Measurements from ENCODE around the gene LYRM4. TPM values are rescaled to one million over a fixed set of nuclear protein-coding genes. Genes with fewer than 3 reads are reported as not detected.

Gene LYRM4
- total and polyA plus RNA-seq, 2 donors (not counting 1 experiment from before 2014, with no cell fraction given) = 14.5 to 31.9 TPM

DNA sequence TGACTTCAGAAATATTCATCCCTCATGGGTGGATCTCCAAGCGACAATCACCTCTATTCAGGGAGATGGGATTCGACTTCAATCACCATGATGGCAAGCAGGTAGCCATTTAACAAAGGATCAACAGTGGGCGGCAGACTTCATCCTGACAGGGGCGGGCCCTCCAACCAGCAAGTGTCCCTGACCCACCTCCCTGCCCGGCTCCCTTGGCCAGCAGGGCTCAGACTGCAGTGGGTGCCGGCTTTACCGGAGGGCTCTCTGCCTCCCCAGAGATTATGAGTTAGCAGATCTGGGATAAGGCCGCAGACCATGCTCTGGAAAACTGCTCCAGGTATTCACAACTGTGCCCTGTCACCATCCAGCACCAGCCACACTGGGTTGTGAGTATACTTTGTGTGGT lies 136.2 kb downstream of the LYRM4 start:
- Histone ChIP-seq H3K79me2 (ENCODE audit: control insufficient read depth, insufficient read depth, low read length) (no peaks in the 10 kb centered on the region), H3K4me1 (ENCODE audit: control insufficient read depth, extremely low read depth, insufficient read depth, low read length) (peaks cover 6% of the 10 kb centered on the region), H3K4me3 (replicated peaks in 1 of 4; ENCODE audit: control extremely low read depth in 1 of 4, insufficient read depth in 1 of 4, low read depth in 3 of 4, low read length in 4 of 4) (no peak overlapping the region), H3K9ac (ENCODE audit: insufficient read depth, low read length) (no peak overlapping the region), H3K27me3 (ENCODE audit: control insufficient read depth, insufficient read depth, low read length) (no peaks in the 10 kb centered on the region), H2AFZ (ENCODE audit: low read length) (no peak overlapping the region), H4K20me1 (ENCODE audit: control insufficient read depth, extremely low read depth, insufficient read depth, low read length) (no peaks in the 10 kb centered on the region), H3K9me3 (ENCODE audit: control insufficient read depth, insufficient read depth, low read depth, low read length) (no peaks in the 10 kb centered on the region), H3K4me2 (ENCODE audit: extremely low read depth, insufficient read depth, low read length) (no peak overlapping the region), H3K27ac (ENCODE audit: insufficient read depth, low read length) (no peak overlapping the region), H3K36me3 (ENCODE audit: control insufficient read depth, insufficient read depth, low read length) (no peaks in the 10 kb centered on the region)
- TF ChIP-seq, protein P1, sequence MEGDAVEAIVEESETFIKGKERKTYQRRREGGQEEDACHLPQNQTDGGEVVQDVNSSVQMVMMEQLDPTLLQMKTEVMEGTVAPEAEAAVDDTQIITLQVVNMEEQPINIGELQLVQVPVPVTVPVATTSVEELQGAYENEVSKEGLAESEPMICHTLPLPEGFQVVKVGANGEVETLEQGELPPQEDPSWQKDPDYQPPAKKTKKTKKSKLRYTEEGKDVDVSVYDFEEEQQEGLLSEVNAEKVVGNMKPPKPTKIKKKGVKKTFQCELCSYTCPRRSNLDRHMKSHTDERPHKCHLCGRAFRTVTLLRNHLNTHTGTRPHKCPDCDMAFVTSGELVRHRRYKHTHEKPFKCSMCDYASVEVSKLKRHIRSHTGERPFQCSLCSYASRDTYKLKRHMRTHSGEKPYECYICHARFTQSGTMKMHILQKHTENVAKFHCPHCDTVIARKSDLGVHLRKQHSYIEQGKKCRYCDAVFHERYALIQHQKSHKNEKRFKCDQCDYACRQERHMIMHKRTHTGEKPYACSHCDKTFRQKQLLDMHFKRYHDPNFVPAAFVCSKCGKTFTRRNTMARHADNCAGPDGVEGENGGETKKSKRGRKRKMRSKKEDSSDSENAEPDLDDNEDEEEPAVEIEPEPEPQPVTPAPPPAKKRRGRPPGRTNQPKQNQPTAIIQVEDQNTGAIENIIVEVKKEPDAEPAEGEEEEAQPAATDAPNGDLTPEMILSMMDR (conservative IDR thresholded peaks at IDR 0.05 in 1 of 2, IDR thresholded peaks at IDR 0.05 in 1 of 2; ENCODE audit: low read depth in 1 of 2, low read length in 2 of 2) = no peak
- TF ChIP-seq EZH2 (IDR thresholded peaks at IDR 0.05; ENCODE audit: low read length, missing control alignments) = no peak
- no peak for DNase-seq (ENCODE audit: low read depth in 2 of 2)

DNA sequence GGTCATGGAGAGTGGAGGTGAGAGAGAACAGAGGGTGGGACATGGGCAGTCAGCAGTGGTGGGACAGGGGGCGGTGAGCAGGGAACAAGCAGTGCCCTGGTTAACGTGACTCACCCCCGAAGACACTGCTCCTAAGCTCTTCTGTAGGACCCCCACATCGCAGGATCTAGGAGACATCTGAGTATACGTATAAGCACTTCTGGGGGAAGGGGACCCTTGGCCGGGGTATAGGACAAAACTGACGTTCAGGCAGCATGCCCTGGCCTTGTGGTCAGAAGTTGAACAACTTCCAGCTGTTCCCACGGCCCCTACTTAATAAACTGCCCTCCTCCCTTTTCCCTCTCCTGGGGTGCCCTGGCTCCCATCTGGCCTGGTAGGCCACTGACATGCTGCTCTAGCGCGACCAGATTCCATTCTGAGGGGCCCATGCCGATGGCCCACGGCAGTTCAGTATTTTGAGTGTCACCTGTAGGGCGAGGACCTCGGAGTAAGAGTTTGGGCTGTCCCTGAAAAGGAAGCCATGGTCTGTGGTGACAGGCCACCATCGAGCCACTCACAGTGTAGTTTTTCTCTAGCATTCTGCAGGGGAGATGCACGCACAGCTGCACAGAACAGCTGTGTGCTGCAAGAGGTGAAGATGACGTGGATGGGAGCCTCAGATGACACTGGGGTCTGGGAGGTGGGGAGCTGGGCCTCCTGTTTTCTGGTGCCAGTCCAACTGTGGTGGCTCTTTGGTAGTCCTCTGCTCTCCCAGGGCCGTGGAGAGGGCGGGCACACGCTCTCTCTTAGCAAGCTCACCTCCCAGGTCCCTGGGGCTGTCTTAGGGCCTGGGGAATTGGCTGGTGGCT lies 137.2 kb downstream of the LYRM4 start:
- H3K4me1 ChIP-seq (ENCODE audit: control insufficient read depth, extremely low read depth, insufficient read depth, low read length) = peaks cover 6% of the 10 kb centered on the region
- no peaks in the 10 kb centered on the region for H3K79me2 ChIP-seq (ENCODE audit: control insufficient read depth, insufficient read depth, low read length)
- H3K4me2 ChIP-seq (ENCODE audit: extremely low read depth, insufficient read depth, low read length) = no peak overlapping the region
- no peak overlapping the region for H3K9ac ChIP-seq (ENCODE audit: insufficient read depth, low read length)
- H3K4me3 ChIP-seq (replicated peaks in 1 of 4; ENCODE audit: control extremely low read depth in 1 of 4, insufficient read depth in 1 of 4, low read depth in 3 of 4, low read length in 4 of 4) = no peak overlapping the region
- H2AFZ ChIP-seq (ENCODE audit: low read length) = no peak overlapping the region
- no peaks in the 10 kb centered on the region for H3K27me3 ChIP-seq (ENCODE audit: control insufficient read depth, insufficient read depth, low read length)
- H3K9me3 ChIP-seq (ENCODE audit: control insufficient read depth, insufficient read depth, low read depth, low read length) = no peaks in the 10 kb centered on the region
- no peaks in the 10 kb centered on the region for H4K20me1 ChIP-seq (ENCODE audit: control insufficient read depth, extremely low read depth, insufficient read depth, low read length)
- TF ChIP-seq, protein P1 (conservative IDR thresholded peaks at IDR 0.05 in 1 of 2, IDR thresholded peaks at IDR 0.05 in 1 of 2; ENCODE audit: low read depth in 1 of 2, low read length in 2 of 2) = no peak
- no peak for TF ChIP-seq EZH2 (IDR thresholded peaks at IDR 0.05; ENCODE audit: low read length, missing control alignments)
- peak in 1 of 2 donors; percentile 23 for DNase-seq (ENCODE audit: low read depth in 2 of 2)
- no peak overlapping the region for H3K27ac ChIP-seq (ENCODE audit: insufficient read depth, low read length)
- no peaks in the 10 kb centered on the region for H3K36me3 ChIP-seq (ENCODE audit: control insufficient read depth, insufficient read depth, low read length)

DNA sequence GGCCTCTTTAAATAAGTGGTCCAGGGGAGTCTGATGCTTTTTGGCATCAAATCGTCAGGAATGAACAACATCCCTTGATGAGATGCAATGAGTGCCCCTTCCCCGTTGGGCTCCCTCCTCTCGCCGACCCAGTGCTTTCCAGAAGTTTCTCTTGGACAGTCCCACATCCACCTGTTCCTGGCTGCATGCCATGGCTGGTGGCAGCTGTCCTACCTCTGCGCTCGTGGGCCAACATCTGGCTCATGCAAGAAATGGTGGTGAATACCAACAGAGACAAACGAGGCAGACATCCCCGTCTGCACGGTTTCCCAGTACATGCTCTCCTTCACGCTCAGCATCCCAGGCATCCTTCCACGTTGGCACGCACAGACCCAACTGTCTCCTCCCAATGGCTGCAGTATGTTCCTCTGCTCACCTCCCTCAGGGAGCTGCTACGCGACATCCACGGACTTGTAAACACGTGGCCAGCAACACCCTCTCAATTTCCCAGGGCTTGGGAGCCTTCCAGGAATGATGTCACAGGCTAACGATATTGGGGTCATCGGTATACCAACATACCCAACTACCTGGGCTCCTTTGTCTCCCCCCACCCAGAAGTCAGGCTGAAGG lies 138.1 kb downstream of the LYRM4 start:
- Histone ChIP-seq H3K36me3 (ENCODE audit: control insufficient read depth, insufficient read depth, low read length) (no peaks in the 10 kb centered on the region), H3K4me2 (ENCODE audit: extremely low read depth, insufficient read depth, low read length) (no peak overlapping the region), H2AFZ (ENCODE audit: low read length) (no peak overlapping the region), H3K79me2 (ENCODE audit: control insufficient read depth, insufficient read depth, low read length) (no peaks in the 10 kb centered on the region), H3K4me3 (replicated peaks in 1 of 4; ENCODE audit: control extremely low read depth in 1 of 4, insufficient read depth in 1 of 4, low read depth in 3 of 4, low read length in 4 of 4) (no peak overlapping the region), H4K20me1 (ENCODE audit: control insufficient read depth, extremely low read depth, insufficient read depth, low read length) (no peaks in the 10 kb centered on the region), H3K9me3 (ENCODE audit: control insufficient read depth, insufficient read depth, low read depth, low read length) (no peaks in the 10 kb centered on the region), H3K27ac (ENCODE audit: insufficient read depth, low read length) (no peak overlapping the region), H3K4me1 (ENCODE audit: control insufficient read depth, extremely low read depth, insufficient read depth, low read length) (peaks cover 6% of the 10 kb centered on the region), H3K27me3 (ENCODE audit: control insufficient read depth, insufficient read depth, low read length) (no peaks in the 10 kb centered on the region), H3K9ac (ENCODE audit: insufficient read depth, low read length) (no peak overlapping the region)
- no peak for TF ChIP-seq EZH2 (IDR thresholded peaks at IDR 0.05; ENCODE audit: low read length, missing control alignments)
- TF ChIP-seq, protein P1 (conservative IDR thresholded peaks at IDR 0.05 in 1 of 2, IDR thresholded peaks at IDR 0.05 in 1 of 2; ENCODE audit: low read depth in 1 of 2, low read length in 2 of 2) = no peak
- DNase-seq (ENCODE audit: low read depth in 2 of 2) = no peak
